GM12878 (cell line): ENCODE measurements around the gene CCL23. TPM values are rescaled to one million over a fixed set of nuclear protein-coding genes. Genes with fewer than 3 reads are reported as not detected.

Experiments
- ATAC-seq: fragments of 200-7000 bp; cut with Tn5 transposase; 3 replicates; pipeline ENCODE4 v1.9.1; 2020; ENCODE audit warnings: mild to moderate bottlenecking, moderate library complexity
- BruUV-seq: library from RNA; stranded (reverse); fragments of 400-500 nt; replicated peaks from 2 replicates; lab custom pipeline; 2021; lab: Mats Ljungman, UMichigan
- CTCF ChIA-PET: fragments of 300-600 bp; sonication (Branson Sonifier 250); formaldehyde crosslinking; extraction: SDS; loops from one replicate; lab custom pipeline; 2021; ENCODE audit warnings: inconsistent platforms; lab: Yijun Ruan, JAX
- POLR2A ChIA-PET: fragments of 350-600 bp; formaldehyde crosslinking; extraction: SDS; loops from one replicate; lab custom pipeline; 2021; ENCODE audit warnings: inconsistent platforms; lab: Charles Lee
- RAD21 ChIA-PET: fragments of 300-600 bp; sonication (Branson Sonifier 250); formaldehyde crosslinking; loops from one replicate; lab custom pipeline; 2023; ENCODE audit warnings: antibody characterized with exemption; ENCODE audit not compliant: unreplicated experiment; lab: Charles Lee
- SMC1A ChIA-PET: fragments of 300-600 bp; sonication (Branson Sonifier 250); formaldehyde crosslinking; loops from one replicate; lab custom pipeline; 2023; ENCODE audit not compliant: unreplicated experiment, uncharacterized antibody; lab: Charles Lee
- DNase-seq: peaks from one replicate; pipeline ENCODE4 v3.0.0-alpha.2; 2011; ENCODE audit warnings: low read depth, low spot score
- FAIRE-seq: peaks from 3 replicates; lab custom pipeline; 2011; peaks lifted over from hg19 to GRCh38; lab: Jason Lieb, UNC
- H2AFZ ChIP-seq: 2 replicates; pipeline ENCODE4 v1.6.0; 2011; ENCODE audit warnings: low read depth, low read length, control low read depth; ENCODE audit not compliant: control insufficient read depth
- H3K27ac ChIP-seq: 2 replicates; pipeline ENCODE4 v1.5.1; 2011; ENCODE audit warnings: control low read depth; ENCODE audit not compliant: control insufficient read depth, insufficient read depth
- H3K27me3 ChIP-seq, 2 experiments: replicated peaks in 1 of 2; 2 replicates each; pipeline versions ENCODE4 v1.6.0 to v1.6.1; 2011; ENCODE audit warnings: low read length in 1 of 2; ENCODE audit not compliant: control insufficient read depth in 2 of 2, insufficient read depth in 2 of 2
- H3K36me3 ChIP-seq, 2 experiments: 2 replicates each; pipeline ENCODE4 v1.5.1; 2011; ENCODE audit warnings: low read length in 1 of 2; ENCODE audit not compliant: control insufficient read depth in 2 of 2, insufficient read depth in 2 of 2
- H3K4me1 ChIP-seq: 2 replicates; pipeline ENCODE4 v1.6.1; 2011; ENCODE audit warnings: mild to moderate bottlenecking, low read length, moderate library complexity, mixed read lengths; ENCODE audit not compliant: control insufficient read depth, insufficient read depth
- H3K4me2 ChIP-seq: 2 replicates; pipeline ENCODE4 v1.6.0; 2011; ENCODE audit warnings: control low read depth; ENCODE audit not compliant: control insufficient read depth, insufficient read depth
- H3K4me3 ChIP-seq: fragments of 200-600 bp; sonication (generic); 2 replicates; pipeline ENCODE4 v1.5.1; 2016
- H3K79me2 ChIP-seq: 2 replicates; pipeline ENCODE4 v1.6.0; 2011; ENCODE audit warnings: low read length; ENCODE audit not compliant: control insufficient read depth, insufficient read depth
- H3K9ac ChIP-seq: 2 replicates; pipeline ENCODE4 v1.8.0; 2011; ENCODE audit warnings: low read length, control low read depth, mixed read lengths; ENCODE audit not compliant: control insufficient read depth, insufficient read depth
- H3K9me3 ChIP-seq: replicated peaks from 3 replicates; pipeline ENCODE4 v1.5.1; 2011; ENCODE audit warnings: mild to moderate bottlenecking, low read length; ENCODE audit not compliant: control insufficient read depth, insufficient read depth
- H4K20me1 ChIP-seq: 2 replicates; pipeline ENCODE4 v1.6.0; 2011; ENCODE audit not compliant: control insufficient read depth, insufficient read depth
- DPF2 ChIP-seq: fragments of 450-650 bp; IDR thresholded peaks from 2 replicates; pipeline ENCODE4 v1.6.1; 2017; ENCODE audit warnings: mild to moderate bottlenecking
- EP300 ChIP-seq, 2 experiments: fragments of 150-350 bp in 1 of 2; IDR thresholded peaks; 2 replicates each; pipeline ENCODE4 v1.6.1; 2011 to 2012; ENCODE audit warnings: low read depth in 2 of 2, low read length in 2 of 2, borderline replicate concordance in 1 of 2, improper control_type of control experiment in 1 of 2, inconsistent platforms in 1 of 2; ENCODE audit not compliant: control insufficient read depth in 1 of 2
- EZH2 ChIP-seq: IDR thresholded peaks from 2 replicates; pipeline ENCODE4 v1.6.1; 2012; ENCODE audit warnings: low read depth, mild to moderate bottlenecking, control low read depth, inconsistent platforms, low read length, borderline replicate concordance; ENCODE audit not compliant: control insufficient read depth
- GABPA ChIP-seq: IDR thresholded peaks from 2 replicates; pipeline ENCODE4 v1.6.1; 2014; ENCODE audit warnings: antibody characterized with exemption, low read depth, mild to moderate bottlenecking, inconsistent platforms
- HDAC2 ChIP-seq: fragments of 200-600 bp; sonication (generic); IDR thresholded peaks from 2 replicates; pipeline ENCODE4 v1.6.1; 2017
- HSF1 ChIP-seq: fragments of 150-350 bp; IDR thresholded peaks from 2 replicates; pipeline ENCODE4 v1.6.1; 2014; ENCODE audit warnings: mild to moderate bottlenecking, low read depth, low read length
- JUND ChIP-seq: IDR thresholded peaks from 2 replicates; pipeline ENCODE4 v1.6.1; 2012; ENCODE audit warnings: low read depth, mild to moderate bottlenecking, low read length, improper control_type of control experiment, moderate library complexity
- KAT2A ChIP-seq: conservative IDR thresholded peaks from 2 replicates; pipeline ENCODE4 v1.6.1; 2011; ENCODE audit warnings: low read depth, low read length; ENCODE audit not compliant: control insufficient read depth
- KLF5 ChIP-seq: fragments of 450-650 bp; IDR thresholded peaks from 2 replicates; pipeline ENCODE4 v1.6.1; 2014; ENCODE audit warnings: mild to moderate bottlenecking; ENCODE audit not compliant: partially characterized antibody
- PBX3 ChIP-seq: IDR thresholded peaks from 2 replicates; pipeline ENCODE4 v1.6.1; 2011; ENCODE audit warnings: mild to moderate bottlenecking, low read depth, low read length, moderate library complexity; ENCODE audit not compliant: insufficient replicate concordance
- PML ChIP-seq: IDR thresholded peaks from 2 replicates; pipeline ENCODE4 v1.6.1; 2012; ENCODE audit warnings: low read length, inconsistent platforms
- RELB ChIP-seq: fragments of 450-650 bp; IDR thresholded peaks from 2 replicates; pipeline ENCODE4 v1.6.1; 2017; ENCODE audit warnings: low read depth, mild to moderate bottlenecking, moderate library complexity
- SP1 ChIP-seq: IDR thresholded peaks from one replicate; pipeline ENCODE4 v1.6.1; 2011; ENCODE audit warnings: low read depth, low read length
- ZNF24 ChIP-seq: fragments of 450-650 bp; IDR thresholded peaks from 2 replicates; pipeline ENCODE4 v1.6.1; 2017; ENCODE audit warnings: antibody characterized with exemption, mild to moderate bottlenecking
- ZNF274 ChIP-seq: IDR thresholded peaks from one replicate; pipeline ENCODE4 v1.8.0; 2011; ENCODE audit not compliant: insufficient read length, insufficient read depth
- ZNF384 ChIP-seq: IDR thresholded peaks from 2 replicates; pipeline ENCODE4 v1.6.1; 2012; ENCODE audit warnings: low read depth, mild to moderate bottlenecking, low read length, improper control_type of control experiment, borderline replicate concordance
- ZNF622 ChIP-seq: fragments of 450-650 bp; IDR thresholded peaks from 2 replicates; pipeline ENCODE4 v1.6.1; 2017; ENCODE audit warnings: mild to moderate bottlenecking, inconsistent platforms
- WGBS: methylation state at CpG from one replicate; pipeline ENCODE4 v1.1.6; 2016; ENCODE audit warnings: low lambda C conversion rate; ENCODE audit not compliant: insufficient replicate concordance, insufficient coverage; ENCODE audit errors: missing lambda C conversion rate; 5-methylcytosine and 5-hydroxymethylcytosine counted together
- in situ Hi-C: fragments of 300-500 bp; cut with MboI; formaldehyde crosslinking; loops from 9 replicates; pipeline ENCODE4 v1.14.3; 2018; ENCODE audit warnings: mixed read lengths
- intact Hi-C: fragments of 100-400 bp; cut with micrococcal nuclease; formaldehyde crosslinking; loops from one replicate; pipeline ENCODE4 v1.14.2; 2022; ENCODE audit not compliant: unreplicated experiment
- polyA plus RNA-seq, 11 experiments: library from polyadenylated mRNA; depleted of rRNA in 4 of 11; unstranded in 6 of 11; stranded (reverse) in 5 of 11; fragments of >200 nt; fragmentation: Nextera tagmentation in 4 of 11; fragmentation: Illumina TruSeq in 1 of 11; extraction: Ambion mirVana in 4 of 11; extraction: Trizol in 1 of 11; gene quantifications; 1 replicate in 1 of 11; 2 replicates in 10 of 11; pipeline versions ENCODE4 v1.2.1 to v1.2.3, GENCODE V29; 2011 to 2016; ENCODE audit warnings: inconsistent platforms in 2 of 11, missing spikeins in 2 of 11, low read depth in 1 of 11
- total RNA-seq, 4 experiments: library from RNA; depleted of rRNA in 3 of 4; stranded (reverse); fragments of >200 nt in 3 of 4; fragmentation: Illumina TruSeq in 1 of 4; extraction: Trizol in 1 of 4; gene quantifications; 2 replicates each; pipeline versions ENCODE4 v1.2.1 to v1.2.3, GENCODE V29; 2013 to 2021

CCL23 gene
- total and polyA plus RNA-seq, 10 of the 15 experiments (the other 5 are each of a cell fraction or from before 2014, with no cell fraction given): 0.15 to 0.62 (median 0.41) TPM; not detected in 6

- intact Hi-C loops (no loop called here), in situ Hi-C loops (no loop called here)
- ATAC-seq (no peak), DNase-seq (no peak), FAIRE-seq (no peak)
- RAD21 ChIA-PET: no interaction called here
- no peaks in the 10 kb centered on the region for H3K27me3 ChIP-seq
- no peaks in the 10 kb centered on the region for H3K79me2 ChIP-seq
- no peak overlapping the region for H2AFZ ChIP-seq
- no peak overlapping the region for H3K4me2 ChIP-seq
- no peaks in the 10 kb centered on the region for H4K20me1 ChIP-seq
- H3K9ac ChIP-seq: no peak overlapping the region
- H3K36me3 ChIP-seq: no peaks in the 10 kb centered on the region
- CTCF ChIA-PET: interaction anchor here (1.3 to 2.4 kb wide), 2 partner anchors 9 to 22 kb away, joined by 4 to 11 read pairs; no protein-coding TSS in a partner anchor
- H3K4me1 ChIP-seq: no peaks in the 10 kb centered on the region
- SMC1A ChIA-PET: interaction anchor here (0.6 to 2.0 kb wide), 5 partner anchors 14 to 152 kb away, joined by 3 to 10 read pairs (median 4); no protein-coding TSS in a partner anchor
- H3K27ac ChIP-seq: no peak overlapping the region
- 79% methylated on average over 2 of the region's 2 CpGs for WGBS
- BruUV-seq: no TSS peak
- H3K4me3 ChIP-seq: no peak overlapping the region
- peaks cover 3% of the 10 kb centered on the region; the same call in 2 of the 3 replicates for H3K9me3 ChIP-seq
- TF ChIP-seq PBX3 (no peak), DPF2 (no peak), HSF1 (no peak), RELB (no peak), SP1 (no peak), PML (no peak), ZNF24 (no peak), JUND (no peak), ZNF622 (no peak), KLF5 (no peak), HDAC2 (no peak), EP300 (IDR thresholded peaks at IDR 0.05; ENCODE audit: borderline replicate concordance in 1 of 2, control insufficient read depth in 1 of 2, low read depth in 2 of 2, low read length in 2 of 2) (no peak), GABPA (no peak), ZNF274 (no peak), EZH2 (no peak), ZNF384 (no peak), KAT2A (no peak)
- POLR2A ChIA-PET: interaction anchor here (1.0 to 1.4 kb wide), 2 partner anchors 9 to 45 kb away, joined by 3 to 4 read pairs; no protein-coding TSS in a partner anchor
These were observed 26.7 kb downstream of the CCL23 start for GRCh38 chr17:35991075-35991474.
